Loucy (cell line): ENCODE data around the gene ASGR2.
"Not testable (repeated sequence)": the region's sequence is repeated elsewhere in the genome, so short reads cannot be mapped to it uniquely, and the experiment has no call there.

Experiments
- H2AFZ ChIP-seq: fragments of 200-600 bp; sonication (generic); 2 replicates; pipeline ENCODE4 v1.6.0; 2016; ENCODE audit warnings: antibody characterized with exemption, mild to moderate bottlenecking, low read length, moderate library complexity
- H3F3A ChIP-seq: fragments of 200-600 bp; 2 replicates; pipeline ENCODE4 v1.6.0; 2016; ENCODE audit warnings: antibody characterized with exemption, low read depth, mild to moderate bottlenecking
- H3K27me3 ChIP-seq: fragments of 200-600 bp; sonication (generic); 2 replicates; pipeline ENCODE4 v1.6.1; 2014; ENCODE audit warnings: low read length, mild to moderate bottlenecking; ENCODE audit not compliant: insufficient read depth, poor library complexity, severe bottlenecking
- H3K36me3 ChIP-seq: fragments of 200-600 bp; sonication (generic); 2 replicates; pipeline ENCODE4 v1.6.1; 2016; ENCODE audit warnings: low read length; ENCODE audit not compliant: insufficient read depth
- H3K4me1 ChIP-seq: fragments of 200-600 bp; sonication (generic); 2 replicates; pipeline ENCODE4 v1.5.1; 2014; ENCODE audit warnings: low read length, mild to moderate bottlenecking; ENCODE audit not compliant: insufficient read depth, poor library complexity, severe bottlenecking
- H3K4me2 ChIP-seq: fragments of 200-600 bp; sonication (generic); 2 replicates; pipeline ENCODE4 v1.6.0; 2014; ENCODE audit warnings: antibody characterized with exemption, low read length, low read depth, mild to moderate bottlenecking; ENCODE audit not compliant: poor library complexity, severe bottlenecking
- H3K4me3 ChIP-seq: fragments of 200-600 bp; sonication (generic); 2 replicates; pipeline ENCODE4 v1.5.1; 2014; ENCODE audit warnings: low read length, mild to moderate bottlenecking, mixed read lengths; ENCODE audit not compliant: poor library complexity, severe bottlenecking
- H3K79me2 ChIP-seq: fragments of 200-600 bp; sonication (generic); 2 replicates; pipeline ENCODE4 v1.6.1; 2014; ENCODE audit warnings: low read length; ENCODE audit not compliant: insufficient read depth
- H3K9ac ChIP-seq: fragments of 200-600 bp; sonication (generic); 2 replicates; pipeline ENCODE4 v1.6.0; 2014; ENCODE audit warnings: mild to moderate bottlenecking, low read depth, low read length, moderate library complexity; ENCODE audit not compliant: poor library complexity, severe bottlenecking
- H3K9me2 ChIP-seq: fragments of 200-600 bp; sonication (generic); replicated peaks from 2 replicates; pipeline ENCODE4 v1.6.1; 2016; ENCODE audit warnings: low read depth, low read length, mixed read lengths
- H3K9me3 ChIP-seq: fragments of 200-600 bp; sonication (generic); 2 replicates; pipeline ENCODE4 v1.6.1; 2014; ENCODE audit warnings: mild to moderate bottlenecking, antibody characterized with exemption, low read length, low read depth; ENCODE audit not compliant: insufficient read depth
- H4K20me1 ChIP-seq: fragments of 200-600 bp; sonication (generic); 2 replicates; pipeline ENCODE4 v1.6.0; 2014; ENCODE audit warnings: antibody characterized with exemption, low read length, mild to moderate bottlenecking; ENCODE audit not compliant: insufficient read depth, poor library complexity, severe bottlenecking
- EZH2phosphoT487 ChIP-seq: fragments of 200-600 bp; IDR thresholded peaks from 2 replicates; pipeline ENCODE4 v1.6.1; 2018; ENCODE audit warnings: antibody characterized with exemption, mild to moderate bottlenecking, moderate library complexity, borderline replicate concordance
- TF ChIP-seq, protein P1 (sequence below): fragments of 200-600 bp; sonication (generic); conservative IDR thresholded peaks from 2 replicates; pipeline ENCODE4 v1.5.1; 2014; ENCODE audit warnings: mild to moderate bottlenecking, antibody characterized with exemption, low read length

The ASGR2 gene

GRCh38 chr17:7094652-7095019 is 20.0 kb downstream of the ASGR2 start:
- no peak for TF ChIP-seq EZH2phosphoT487
- TF ChIP-seq, protein P1, sequence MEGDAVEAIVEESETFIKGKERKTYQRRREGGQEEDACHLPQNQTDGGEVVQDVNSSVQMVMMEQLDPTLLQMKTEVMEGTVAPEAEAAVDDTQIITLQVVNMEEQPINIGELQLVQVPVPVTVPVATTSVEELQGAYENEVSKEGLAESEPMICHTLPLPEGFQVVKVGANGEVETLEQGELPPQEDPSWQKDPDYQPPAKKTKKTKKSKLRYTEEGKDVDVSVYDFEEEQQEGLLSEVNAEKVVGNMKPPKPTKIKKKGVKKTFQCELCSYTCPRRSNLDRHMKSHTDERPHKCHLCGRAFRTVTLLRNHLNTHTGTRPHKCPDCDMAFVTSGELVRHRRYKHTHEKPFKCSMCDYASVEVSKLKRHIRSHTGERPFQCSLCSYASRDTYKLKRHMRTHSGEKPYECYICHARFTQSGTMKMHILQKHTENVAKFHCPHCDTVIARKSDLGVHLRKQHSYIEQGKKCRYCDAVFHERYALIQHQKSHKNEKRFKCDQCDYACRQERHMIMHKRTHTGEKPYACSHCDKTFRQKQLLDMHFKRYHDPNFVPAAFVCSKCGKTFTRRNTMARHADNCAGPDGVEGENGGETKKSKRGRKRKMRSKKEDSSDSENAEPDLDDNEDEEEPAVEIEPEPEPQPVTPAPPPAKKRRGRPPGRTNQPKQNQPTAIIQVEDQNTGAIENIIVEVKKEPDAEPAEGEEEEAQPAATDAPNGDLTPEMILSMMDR = no peak
- Histone ChIP-seq H3K4me2 (no peak overlapping the region), H3K9ac (no peak overlapping the region), H4K20me1 (no peaks in the 10 kb centered on the region), H3K79me2 (no peaks in the 10 kb centered on the region), H2AFZ (no peak overlapping the region), H3K4me3 (no peak overlapping the region), H3K9me2 (no peaks in the 10 kb centered on the region), H3K36me3 (no peaks in the 10 kb centered on the region), H3K4me1 (no peaks in the 10 kb centered on the region), H3K9me3 (no peaks in the 10 kb centered on the region), H3K27me3 (no peaks in the 10 kb centered on the region), H3F3A (no peaks in the 10 kb centered on the region)

GRCh38 chr17:7091311-7092005 is 23.2 kb downstream of the ASGR2 start:
- H3K79me2 ChIP-seq, H3K27me3 ChIP-seq, H3K4me1 ChIP-seq, H3K9me2 ChIP-seq, H4K20me1 ChIP-seq, H3K9ac ChIP-seq, H3K36me3 ChIP-seq, H2AFZ ChIP-seq, H3K4me2 ChIP-seq, H3F3A ChIP-seq, H3K4me3 ChIP-seq, H3K9me3 ChIP-seq: not testable (repeated sequence)

DNA sequence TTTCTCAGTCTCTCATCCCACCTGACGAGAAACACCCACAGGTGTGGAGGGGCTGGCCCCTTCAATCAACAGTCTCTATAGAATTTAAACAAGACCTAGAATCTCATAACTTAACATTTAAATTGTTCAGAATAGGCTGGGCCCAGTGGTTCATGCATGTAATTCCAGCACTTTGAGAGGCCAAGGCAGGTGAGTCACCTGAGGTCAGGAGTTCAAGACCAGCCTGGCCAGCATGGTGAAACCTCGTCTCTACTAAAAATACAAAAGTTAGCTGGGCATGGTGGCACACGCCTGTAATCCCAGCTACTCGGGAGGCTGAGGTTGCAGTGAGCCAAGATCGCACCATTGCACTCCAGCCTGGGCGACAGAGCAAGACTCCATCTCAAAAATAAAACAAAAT is 25.1 kb downstream of the ASGR2 start:
- H3K9ac ChIP-seq, H4K20me1 ChIP-seq, H2AFZ ChIP-seq, H3K4me3 ChIP-seq, H3K79me2 ChIP-seq, H3K9me2 ChIP-seq, H3K9me3 ChIP-seq, H3K4me2 ChIP-seq, H3F3A ChIP-seq, H3K27me3 ChIP-seq, H3K36me3 ChIP-seq, H3K4me1 ChIP-seq: not testable (repeated sequence)

- H3K27me3 ChIP-seq, H3K9me2 ChIP-seq, H3K79me2 ChIP-seq, H3K9me3 ChIP-seq, H2AFZ ChIP-seq, H3F3A ChIP-seq, H4K20me1 ChIP-seq, H3K36me3 ChIP-seq, H3K4me1 ChIP-seq, H3K9ac ChIP-seq, H3K4me3 ChIP-seq, H3K4me2 ChIP-seq: not testable (repeated sequence)
Observed at GRCh38 chr17:7088442-7088841, 26.2 kb downstream of the ASGR2 start.
